ENCODE data around the gene ITPR3. TPM values are rescaled to one million over a fixed set of nuclear protein-coding genes. Genes with fewer than 3 reads are reported as not detected.
A peak's percentile ranks its signal among the peaks of the same experiment; 100 is the strongest.

ITPR3 gene
- total RNA-seq, 4 donors from 2014 or later, result 76.8 to 101 (median 93.9) TPM

GRCh38 chr6:33745548-33745947 lies 124.4 kb downstream of the ITPR3 start:
- H3K36me3 ChIP-seq, result no peaks in the 10 kb centered on the region
- WGBS, 2 donors, result 68 to 70% methylated on average over 7 of the region's 7 CpGs
- H3K27me3 ChIP-seq, result no peaks in the 10 kb centered on the region
- H3K27ac ChIP-seq, result peak overlapping the region in 3 of 4 donors; percentile 53 to 79 (median 75)
- H3K4me1 ChIP-seq, result peaks cover 0 to 33% (median 3%) of the 10 kb centered on the region in 4 donors
- H3K4me3 ChIP-seq, result peak overlapping the region in 2 of 4 donors; percentile 33 to 37
- H3K9me3 ChIP-seq, result no peaks in the 10 kb centered on the region
- TF ChIP-seq EP300 (IDR thresholded peaks at IDR 0.05), result no peak
- TF ChIP-seq CTCF (IDR thresholded peaks at IDR 0.05), result no peak
- no peak for DNase-seq (ENCODE audit: low spot score in 2 of 2)

Small RNAs within 50 kb of the gene (small RNA-seq; reads per million reads assigned to genes)
- gene MIR3934, result not detected

Other genes with a start within 250 kb of the ITPR3 start
- gene KIFC1, start 229.5 kb upstream of the ITPR3 start, total RNA-seq, result 1 to 10 TPM in 3 of 4 donors, under 1 TPM in 1; 0.42 to 3.6 (median 2.1) TPM
- gene PHF1, start 210.3 kb upstream of the ITPR3 start, total RNA-seq, result 100 to 1,000 TPM in 1 of 4 donors, 10 to 100 TPM in 3; 63.3 to 101 (median 83.3) TPM
- gene CUTA, start 203.2 kb upstream of the ITPR3 start, total RNA-seq, result 100 to 1,000 TPM; 110 to 161 (median 154) TPM
- 10 to 100 TPM; 13.0 to 29.7 (median 19.2) TPM for gene SYNGAP1, start 201.3 kb upstream of the ITPR3 start, total RNA-seq
- 1 to 10 TPM; 3.1 to 3.7 (median 3.4) TPM for gene ZBTB9, start 166.7 kb upstream of the ITPR3 start, total RNA-seq
- gene BAK1, start 41.0 kb upstream of the ITPR3 start, total RNA-seq, result 10 to 100 TPM in 2 of 4 donors, 1 to 10 TPM in 2; 7.9 to 15.3 (median 10.1) TPM
- gene UQCC2, start 90.4 kb downstream of the ITPR3 start, total RNA-seq, result 10 to 100 TPM; 14.5 to 29.7 (median 23.4) TPM
- gene IP6K3, start 125.6 kb downstream of the ITPR3 start, total RNA-seq, result 1 to 10 TPM in 3 of 4 donors, under 1 TPM in 1; 0.39 to 3.0 (median 1.7) TPM
- gene LEMD2, start 167.8 kb downstream of the ITPR3 start, total RNA-seq, result 10 to 100 TPM; 55.7 to 97.8 (median 70.1) TPM
- gene MLN, start 182.7 kb downstream of the ITPR3 start, total RNA-seq, result not detected